Glutamatergic neuron (in vitro differentiated cells): ENCODE measurements around the gene XIRP1. TPM values are rescaled to one million over a fixed set of nuclear protein-coding genes. Genes with fewer than 3 reads are reported as not detected.

ENCODE experiments used
- DNase-seq: peaks from one replicate; pipeline ENCODE4 v3.0.0; 2022
- H3K27ac Mint-ChIP-seq: one replicate; pipeline ENCODE4 v1.8.0; 2020; ENCODE audit warnings: mild to moderate bottlenecking, mixed read lengths, inconsistent platforms; ENCODE audit not compliant: unreplicated experiment
- H3K27me3 Mint-ChIP-seq: one replicate; pipeline ENCODE4 v1.8.0; 2020; ENCODE audit warnings: mild to moderate bottlenecking, moderate library complexity, mixed read lengths, inconsistent platforms; ENCODE audit not compliant: unreplicated experiment
- H3K36me3 Mint-ChIP-seq: one replicate; pipeline ENCODE4 v1.8.0; 2020; ENCODE audit warnings: mild to moderate bottlenecking, mixed read lengths, inconsistent platforms; ENCODE audit not compliant: unreplicated experiment
- H3K4me1 Mint-ChIP-seq: one replicate; pipeline ENCODE4 v1.8.0; 2020; ENCODE audit warnings: mild to moderate bottlenecking, low read depth, mixed read lengths, inconsistent platforms; ENCODE audit not compliant: unreplicated experiment
- H3K4me3 Mint-ChIP-seq: one replicate; pipeline ENCODE4 v1.8.0; 2020; ENCODE audit warnings: mild to moderate bottlenecking, mixed read lengths, inconsistent platforms; ENCODE audit not compliant: unreplicated experiment
- H3K9me3 Mint-ChIP-seq: one replicate; pipeline ENCODE4 v1.8.0; 2020; ENCODE audit warnings: mild to moderate bottlenecking, moderate library complexity, mixed read lengths, inconsistent platforms; ENCODE audit not compliant: unreplicated experiment
- CTCF ChIP-seq: fragments of 200-600 bp; sonication (generic); IDR thresholded peaks from one replicate; pipeline ENCODE4 v1.5.0; 2021; ENCODE audit not compliant: partially characterized antibody, unreplicated experiment
- total RNA-seq: library from RNA; stranded (reverse); fragmentation: NEBNext Ultra II Directional; extraction: Animal tissue kit (Norgen Biotek cat#: 25700); gene quantifications from one replicate; pipeline ENCODE4 v1.2.1, GENCODE V29; 2021; ENCODE audit not compliant: unreplicated experiment

XIRP1 gene
- total RNA-seq, 1 donor from 2014 or later = 0.34 TPM

GRCh38 chr3:39146083-39146501 is 46.3 kb downstream of the XIRP1 start:
- Mint-ChIP-seq H3K9me3 (peaks cover 32% of the 10 kb centered on the region), H3K4me1 (peaks cover 69% of the 10 kb centered on the region), H3K27ac (peak overlapping the region; percentile 99), H3K36me3 (no peaks in the 10 kb centered on the region), H3K27me3 (peaks cover 45% of the 10 kb centered on the region), H3K4me3 (peak overlapping the region; percentile 97)
- no peak for TF ChIP-seq CTCF
- peak; percentile 52 for DNase-seq

- Mint-ChIP-seq H3K9me3 (peaks cover 25% of the 10 kb centered on the region), H3K36me3 (no peaks in the 10 kb centered on the region), H3K4me1 (peaks cover 57% of the 10 kb centered on the region), H3K27me3 (peaks cover 36% of the 10 kb centered on the region), H3K4me3 (no peak overlapping the region), H3K27ac (no peak overlapping the region)
- TF ChIP-seq CTCF = no peak
- DNase-seq = no peak
These were observed 47.5 kb downstream of the XIRP1 start for GRCh38 chr3:39144748-39145380.

- Mint-ChIP-seq H3K36me3 (no peaks in the 10 kb centered on the region), H3K4me1 (peaks cover 51% of the 10 kb centered on the region)
- no peak for TF ChIP-seq CTCF
These were observed 48.2 kb downstream of the XIRP1 start for GRCh38 chr3:39144095-39144747.

GRCh38 chr3:39143051-39143885 is 49.1 kb downstream of the XIRP1 start:
- DNase-seq = no peak
- H3K27ac Mint-ChIP-seq = no peak overlapping the region
- H3K36me3 Mint-ChIP-seq = no peaks in the 10 kb centered on the region
- peaks cover 25% of the 10 kb centered on the region for H3K27me3 Mint-ChIP-seq
- TF ChIP-seq CTCF = no peak
- peaks cover 41% of the 10 kb centered on the region for H3K4me1 Mint-ChIP-seq
- H3K9me3 Mint-ChIP-seq = peaks cover 13% of the 10 kb centered on the region
- H3K4me3 Mint-ChIP-seq = no peak overlapping the region

More at GRCh38 chr3:39144095-39144747, 48.2 kb downstream of the XIRP1 start:
- DNase-seq = no peak
- H3K27ac Mint-ChIP-seq = no peak overlapping the region
- H3K9me3 Mint-ChIP-seq = peaks cover 19% of the 10 kb centered on the region
- peaks cover 34% of the 10 kb centered on the region for H3K27me3 Mint-ChIP-seq
- no peak overlapping the region for H3K4me3 Mint-ChIP-seq
